Ascending aorta (tissue), 2 donors: Measurements from ENCODE around the gene EXOC1L. TPM values are rescaled to one million over a fixed set of nuclear protein-coding genes. Genes with fewer than 3 reads are reported as not detected.

Experiments used
- DNase-seq, 2 donors: peaks; one replicate each; pipeline ENCODE4 v3.0.0-alpha.2; 2019; ENCODE audit warnings: low spot score in 2 of 2
- H3K27ac ChIP-seq, 2 donors: fragments of 200-600 bp; sonication (generic); one replicate each; pipeline ENCODE4 v1.5.1; 2016 to 2017; ENCODE audit warnings: mild to moderate bottlenecking in 1 of 2
- H3K27me3 ChIP-seq: fragments of 200-600 bp; sonication (generic); one replicate; pipeline ENCODE4 v1.5.1; 2017
- H3K36me3 ChIP-seq, 2 donors: fragments of 200-600 bp; sonication (generic); one replicate each; pipeline ENCODE4 v1.5.1; 2016
- H3K4me1 ChIP-seq, 2 donors: fragments of 200-600 bp; sonication (generic); one replicate each; pipeline ENCODE4 v1.5.1; 2016 to 2017; ENCODE audit warnings: mild to moderate bottlenecking in 1 of 2
- H3K4me3 ChIP-seq, 2 donors: fragments of 200-600 bp; sonication (generic); one replicate each; pipeline ENCODE4 v1.5.1; 2016 to 2017; ENCODE audit warnings: mild to moderate bottlenecking in 1 of 2
- H3K9me3 ChIP-seq, 2 donors: fragments of 200-600 bp; sonication (generic); one replicate each; pipeline ENCODE4 v1.5.1; 2016
- CTCF ChIP-seq, 3 experiments: fragments of 200-600 bp in 2 of 3; fragments of 450-650 bp in 1 of 3; sonication (generic) in 2 of 3; IDR thresholded peaks; one replicate each; pipeline ENCODE4 v1.5.1; 2016 to 2019; ENCODE audit warnings: antibody characterized with exemption in 3 of 3, mild to moderate bottlenecking in 1 of 3, moderate library complexity in 1 of 3
- intact Hi-C: fragments of 100-400 bp; cut with DNase I; formaldehyde crosslinking; loops from one replicate; pipeline ENCODE4 v1.15.1; 2023
- total RNA-seq: library from RNA; depleted of rRNA; stranded (reverse); fragments of >200 nt; gene quantifications from one replicate; pipeline ENCODE4 v1.1.0, GENCODE V29; 2016

EXOC1L gene
- total RNA-seq: not detected

GRCh38 chr4:55819634-55820033 lies at the start of gene EXOC1L:
EXOC1L (plus strand) TSS chr4:55819790; CDS start chr4:55820027, 237 bp downstream.
- Histone ChIP-seq H3K27ac (no peak within 1 kb of the TSS), H3K9me3 (no peaks in the 10 kb centered on the region), H3K4me3 (peak within 1 kb of the TSS in 1 of 2 donors; percentile 34), H3K27me3 (no peaks in the 10 kb centered on the region), H3K4me1 (no peaks in the 10 kb centered on the region), H3K36me3 (no peaks in the 10 kb centered on the region)
- no peak for DNase-seq
- intact Hi-C loops: no loop called here
- TF ChIP-seq CTCF (IDR thresholded peaks at IDR 0.05): no peak

GRCh38 chr4:55770662-55771061 lies 48.9 kb upstream of the EXOC1L start:
- intact Hi-C loops: no loop called here
- no peak for DNase-seq
- H3K9me3 ChIP-seq: no peaks in the 10 kb centered on the region
- no peak overlapping the region for H3K4me3 ChIP-seq
- no peak overlapping the region for H3K27ac ChIP-seq
- no peaks in the 10 kb centered on the region for H3K27me3 ChIP-seq
- H3K36me3 ChIP-seq: no peaks in the 10 kb centered on the region
- no peaks in the 10 kb centered on the region for H3K4me1 ChIP-seq
- TF ChIP-seq CTCF (IDR thresholded peaks at IDR 0.05): no peak

- H3K9me3 ChIP-seq: no peaks in the 10 kb centered on the region
- H3K36me3 ChIP-seq: no peaks in the 10 kb centered on the region
- H3K4me1 ChIP-seq: no peaks in the 10 kb centered on the region
- DNase-seq: no peak
- no peak for TF ChIP-seq CTCF (IDR thresholded peaks at IDR 0.05)
- no peak overlapping the region for H3K4me3 ChIP-seq
- intact Hi-C loops: no loop called here
- H3K27ac ChIP-seq: no peak overlapping the region
- no peaks in the 10 kb centered on the region for H3K27me3 ChIP-seq
These were observed 38.2 kb upstream of the EXOC1L start for GRCh38 chr4:55781341-55781740.

DNA sequence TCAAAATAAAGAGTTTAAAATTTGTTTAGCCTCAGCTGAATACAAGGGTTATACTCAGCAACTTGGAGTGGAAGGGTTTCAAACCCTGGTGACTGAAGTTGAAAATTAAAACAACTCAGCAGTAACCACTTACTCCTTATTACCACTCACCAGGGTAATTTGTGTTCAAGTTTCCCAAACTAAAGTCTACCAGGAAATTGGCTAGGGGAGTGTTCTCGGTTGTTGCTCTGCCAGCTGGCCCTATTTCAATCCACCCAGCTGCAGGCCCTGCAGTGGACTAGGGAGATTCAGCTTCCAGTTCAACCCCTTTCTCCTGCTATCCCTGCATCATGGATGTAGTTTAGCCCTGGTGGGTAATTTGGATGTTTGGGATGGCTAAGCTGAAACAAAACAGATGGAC lies 37.8 kb upstream of the EXOC1L start:
- no peaks in the 10 kb centered on the region for H3K9me3 ChIP-seq
- no peak for TF ChIP-seq CTCF (IDR thresholded peaks at IDR 0.05)
- no peaks in the 10 kb centered on the region for H3K4me1 ChIP-seq
- no peaks in the 10 kb centered on the region for H3K36me3 ChIP-seq
- H3K27ac ChIP-seq: no peak overlapping the region
- H3K4me3 ChIP-seq: no peak overlapping the region
- H3K27me3 ChIP-seq: no peaks in the 10 kb centered on the region
- DNase-seq: no peak
- intact Hi-C loops: no loop called here

- intact Hi-C loops: no loop called here
- TF ChIP-seq CTCF (IDR thresholded peaks at IDR 0.05): no peak
These were observed 36.0 kb upstream of the EXOC1L start for GRCh38 chr4:55783584-55783983.

GRCh38 chr4:55784747-55785146 lies 34.8 kb upstream of the EXOC1L start:
- intact Hi-C loops: no loop called here
- no peak for DNase-seq
- no peaks in the 10 kb centered on the region for H3K9me3 ChIP-seq
- no peaks in the 10 kb centered on the region for H3K36me3 ChIP-seq
- no peak for TF ChIP-seq CTCF (IDR thresholded peaks at IDR 0.05)
- H3K27me3 ChIP-seq: no peaks in the 10 kb centered on the region
- no peak overlapping the region for H3K4me3 ChIP-seq
- no peaks in the 10 kb centered on the region for H3K4me1 ChIP-seq
- H3K27ac ChIP-seq: no peak overlapping the region

More at GRCh38 chr4:55783584-55783983, 36.0 kb upstream of the EXOC1L start:
- Histone ChIP-seq H3K9me3 (no peaks in the 10 kb centered on the region), H3K4me1 (no peaks in the 10 kb centered on the region), H3K27ac (no peak overlapping the region), H3K27me3 (no peaks in the 10 kb centered on the region), H3K36me3 (no peaks in the 10 kb centered on the region), H3K4me3 (no peak overlapping the region)
- no peak for DNase-seq
